ENCODE data around the gene TDRD6.
"Not testable (repeated sequence)": the region's sequence is repeated elsewhere in the genome, so short reads cannot be mapped to it uniquely, and the experiment has no call there.

TDRD6 gene

GRCh38 chr6:46743425-46744158, 55.9 kb downstream of the TDRD6 start:
- Histone ChIP-seq H3K27me3 (peaks cover 2% of the 10 kb centered on the region), H3K27ac (no peak overlapping the region), H3K4me3 (ENCODE audit: low read depth in 1 of 2, low read length in 1 of 2) (no peak overlapping the region), H3K4me1 (ENCODE audit: control insufficient read depth in 1 of 2, insufficient read depth in 1 of 2, low read depth in 1 of 2, low read length in 1 of 2) (no peaks in the 10 kb centered on the region), H3K9me3 (no peaks in the 10 kb centered on the region), H3K36me3 (no peaks in the 10 kb centered on the region)
- TF ChIP-seq CTCF (IDR thresholded peaks at IDR 0.05) = no peak

GRCh38 chr6:46744159-46744725, 56.6 kb downstream of the TDRD6 start:
- H3K27ac ChIP-seq; H3K36me3 ChIP-seq; H3K4me3 ChIP-seq (ENCODE audit: low read depth in 1 of 2, low read length in 1 of 2); H3K4me1 ChIP-seq (ENCODE audit: control insufficient read depth in 1 of 2, insufficient read depth in 1 of 2, low read depth in 1 of 2, low read length in 1 of 2); H3K9me3 ChIP-seq; H3K27me3 ChIP-seq: not testable (repeated sequence)

- Histone ChIP-seq H3K36me3 (no peaks in the 10 kb centered on the region), H3K27me3 (no peaks in the 10 kb centered on the region), H3K9me3 (no peaks in the 10 kb centered on the region), H3K4me1 (ENCODE audit: control insufficient read depth in 1 of 2, insufficient read depth in 1 of 2, low read depth in 1 of 2, low read length in 1 of 2) (no peaks in the 10 kb centered on the region), H3K4me3 (ENCODE audit: low read depth in 1 of 2, low read length in 1 of 2) (no peak overlapping the region), H3K27ac (no peak overlapping the region)
- no peak for TF ChIP-seq CTCF (IDR thresholded peaks at IDR 0.05)
Observed at GRCh38 chr6:46745973-46746372, 58.3 kb downstream of the TDRD6 start.

- TF ChIP-seq CTCF (IDR thresholded peaks at IDR 0.05) = no peak
- Histone ChIP-seq H3K27me3 (no peaks in the 10 kb centered on the region), H3K4me3 (ENCODE audit: low read depth in 1 of 2, low read length in 1 of 2) (no peak within 1 kb of the TSS), H3K4me1 (ENCODE audit: control insufficient read depth in 1 of 2, insufficient read depth in 1 of 2, low read depth in 1 of 2, low read length in 1 of 2) (no peaks in the 10 kb centered on the region), H3K36me3 (no peaks in the 10 kb centered on the region), H3K27ac (no peak within 1 kb of the TSS), H3K9me3 (no peaks in the 10 kb centered on the region)
Observed at GRCh38 chr6:46746696-46747095, 59.0 kb downstream of the TDRD6 start, which contains the start of gene ANKRD66. Gene ANKRD66, plus strand, starts transcription at chr6:46746933. Its CDS starts 5,016 bp downstream, at chr6:46751949.

GRCh38 chr6:46748940-46749503, 61.3 kb downstream of the TDRD6 start:
- Histone ChIP-seq H3K9me3 (no peaks in the 10 kb centered on the region), H3K36me3 (no peaks in the 10 kb centered on the region), H3K4me3 (ENCODE audit: low read depth in 1 of 2, low read length in 1 of 2) (no peak overlapping the region), H3K4me1 (ENCODE audit: control insufficient read depth in 1 of 2, insufficient read depth in 1 of 2, low read depth in 1 of 2, low read length in 1 of 2) (no peaks in the 10 kb centered on the region), H3K27ac (no peak overlapping the region), H3K27me3 (no peaks in the 10 kb centered on the region)
- TF ChIP-seq CTCF (IDR thresholded peaks at IDR 0.05) = no peak

GRCh38 chr6:46749731-46750130, 62.0 kb downstream of the TDRD6 start:
- no peaks in the 10 kb centered on the region for H3K4me1 ChIP-seq (ENCODE audit: control insufficient read depth in 1 of 2, insufficient read depth in 1 of 2, low read depth in 1 of 2, low read length in 1 of 2)
- H3K4me3 ChIP-seq (ENCODE audit: low read depth in 1 of 2, low read length in 1 of 2) = no peak overlapping the region
- TF ChIP-seq CTCF (IDR thresholded peaks at IDR 0.05) = no peak
- no peaks in the 10 kb centered on the region for H3K9me3 ChIP-seq
- no peaks in the 10 kb centered on the region for H3K36me3 ChIP-seq
- no peak overlapping the region for H3K27ac ChIP-seq
- no peaks in the 10 kb centered on the region for H3K27me3 ChIP-seq
